Retina (tissue), 1 donor: ENCODE results near the gene PHEX.

Source experiments
- DNase-seq: peaks from one replicate; pipeline ENCODE4 v3.0.0-alpha.2; 2016

The PHEX gene

DNA sequence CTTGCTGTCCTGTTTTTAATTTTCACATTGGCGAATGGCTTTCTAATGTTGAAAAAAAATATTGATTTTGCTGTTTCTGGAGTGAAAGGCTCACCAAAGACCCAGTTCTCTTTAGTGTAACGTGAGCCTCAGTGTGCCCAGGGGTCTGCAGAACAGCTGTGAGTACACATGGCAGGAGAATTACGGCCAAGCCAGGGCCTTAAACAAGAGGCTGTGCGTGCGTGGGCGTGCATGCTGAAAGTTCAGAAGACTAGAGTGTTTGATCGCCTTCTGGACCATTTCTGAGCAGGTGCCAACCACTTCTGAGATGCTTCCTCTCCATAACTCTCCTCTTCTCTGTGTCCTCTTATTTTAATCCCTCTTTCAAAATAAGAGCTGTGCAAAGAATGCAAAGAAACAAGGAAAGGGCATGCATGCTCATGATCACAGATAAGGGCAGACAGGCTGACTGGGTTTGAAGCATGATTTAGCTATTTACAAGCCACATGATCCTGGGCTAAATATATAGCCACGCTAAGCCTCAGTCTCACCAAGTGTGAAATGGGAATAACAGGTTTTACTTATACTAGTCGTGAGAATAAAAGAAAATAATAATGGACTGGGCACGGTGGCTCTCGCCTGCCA, 9.9 kb downstream of the PHEX start:
- DNase-seq: no peak

DNA sequence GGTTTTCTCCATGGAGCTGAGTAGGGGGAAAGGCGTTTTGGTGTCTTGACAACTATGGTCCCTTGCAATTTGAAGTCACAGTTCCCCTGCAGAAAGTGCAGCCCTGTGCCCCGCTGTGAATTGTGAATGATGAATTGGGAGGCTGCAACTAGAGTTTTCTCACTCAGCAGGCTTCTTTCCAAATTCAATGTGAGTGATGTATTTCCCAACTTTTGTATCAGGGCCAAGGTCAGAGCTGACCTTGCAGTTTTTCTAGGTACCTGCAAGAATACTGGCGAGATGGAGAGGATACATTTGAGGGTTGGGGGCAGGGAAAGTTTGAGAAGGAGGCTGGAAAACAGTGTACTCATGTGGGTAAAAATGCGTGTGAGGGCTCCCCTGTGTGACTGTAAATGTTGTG, 11.7 kb downstream of the PHEX start:
- DNase-seq: no peak

DNA sequence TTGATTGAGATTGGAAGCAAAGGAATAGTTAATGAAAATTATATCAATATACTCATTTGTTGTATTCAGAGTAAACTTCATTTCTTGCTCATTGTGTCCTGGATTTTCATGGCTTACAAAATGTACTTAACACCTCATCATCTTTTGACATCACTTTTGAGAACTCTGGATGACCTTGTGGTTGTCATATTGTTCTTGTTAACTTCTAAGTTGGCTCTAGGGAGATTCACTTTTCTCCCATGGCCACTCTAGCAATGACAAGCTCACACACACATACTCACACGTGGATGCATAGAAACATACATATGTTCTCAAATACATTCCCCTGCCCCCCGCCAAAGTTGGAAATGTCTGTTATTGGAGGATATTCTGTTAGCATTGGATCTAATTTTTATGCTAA, 15.3 kb downstream of the PHEX start:
- DNase-seq: no peak

DNA sequence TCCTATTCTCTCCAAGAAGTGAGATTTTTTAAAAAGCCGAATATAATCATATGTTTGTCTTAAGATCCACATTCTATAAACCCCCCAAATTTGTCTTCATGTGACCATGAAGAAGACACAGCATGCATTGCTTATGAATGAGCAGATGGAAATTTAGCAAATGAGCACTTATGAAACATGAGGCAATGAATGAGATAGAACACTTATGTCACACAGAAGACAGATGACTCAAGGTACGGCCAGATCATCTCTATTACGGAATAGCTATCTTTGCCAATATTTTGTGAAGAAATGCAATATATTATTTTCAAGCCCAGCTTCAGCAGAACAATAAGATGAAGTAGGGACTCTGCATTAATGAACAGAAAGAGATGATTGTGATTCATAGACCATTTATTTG, 21.4 kb downstream of the PHEX start:
- no peak for DNase-seq

DNA sequence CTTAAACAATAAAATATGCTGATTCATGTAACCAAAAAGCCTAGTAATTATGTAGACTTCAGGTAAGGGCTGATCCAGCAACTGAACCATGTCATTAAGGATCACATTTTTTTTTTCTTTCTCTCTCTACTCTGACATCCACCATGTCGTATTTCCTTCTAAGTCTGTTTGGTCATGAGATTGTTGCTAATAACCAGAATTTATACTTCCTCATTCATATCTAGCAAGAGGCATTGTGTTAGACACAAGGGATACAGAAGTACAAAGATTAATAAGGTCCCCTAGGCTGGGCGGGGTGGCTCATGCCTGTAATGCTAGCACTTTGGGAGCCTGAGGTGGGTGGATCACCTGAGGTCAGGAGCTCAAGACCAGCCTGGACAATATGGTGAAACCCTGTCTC, 24.1 kb downstream of the PHEX start:
- no peak for DNase-seq

DNA sequence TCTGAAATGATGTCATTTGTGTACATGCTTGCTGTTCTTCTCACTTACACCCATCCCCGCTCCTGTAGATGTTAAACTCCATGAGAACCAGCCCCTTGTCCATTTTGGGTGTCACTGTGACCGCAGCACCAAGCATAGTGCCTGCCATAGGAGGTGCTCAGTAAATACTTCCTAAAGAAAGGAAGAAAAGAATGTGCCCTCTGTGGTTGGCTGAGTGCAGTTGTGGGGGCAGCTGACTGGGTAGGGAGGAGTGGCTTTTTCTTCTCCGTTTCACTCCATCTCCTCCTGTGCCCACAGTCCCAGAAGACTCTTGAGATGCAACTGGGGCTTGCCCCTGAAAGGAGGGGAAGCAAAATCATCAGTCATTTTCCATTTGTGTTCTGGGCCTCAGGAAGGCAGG, 25.5 kb downstream of the PHEX start:
- DNase-seq: no peak

DNA sequence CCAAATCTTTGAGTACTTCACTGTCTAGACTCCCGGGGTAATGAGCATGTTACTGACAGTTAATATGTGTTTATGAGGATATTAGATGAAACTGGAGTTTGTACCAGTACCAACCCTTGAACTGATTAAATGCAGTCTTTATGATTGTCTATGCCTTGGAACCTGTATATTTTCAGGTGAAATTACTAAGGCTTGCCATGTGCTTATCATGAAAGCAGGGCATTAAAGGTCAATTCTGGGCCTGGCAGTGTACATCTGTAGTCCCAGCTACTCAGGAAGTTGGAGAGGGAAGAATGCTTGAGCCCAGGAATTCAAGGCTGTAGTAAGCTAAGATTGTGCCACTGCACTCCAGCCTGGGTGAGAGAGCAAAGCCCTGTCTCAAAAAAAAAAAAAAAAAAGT, 27.6 kb downstream of the PHEX start:
- DNase-seq: no peak

DNA sequence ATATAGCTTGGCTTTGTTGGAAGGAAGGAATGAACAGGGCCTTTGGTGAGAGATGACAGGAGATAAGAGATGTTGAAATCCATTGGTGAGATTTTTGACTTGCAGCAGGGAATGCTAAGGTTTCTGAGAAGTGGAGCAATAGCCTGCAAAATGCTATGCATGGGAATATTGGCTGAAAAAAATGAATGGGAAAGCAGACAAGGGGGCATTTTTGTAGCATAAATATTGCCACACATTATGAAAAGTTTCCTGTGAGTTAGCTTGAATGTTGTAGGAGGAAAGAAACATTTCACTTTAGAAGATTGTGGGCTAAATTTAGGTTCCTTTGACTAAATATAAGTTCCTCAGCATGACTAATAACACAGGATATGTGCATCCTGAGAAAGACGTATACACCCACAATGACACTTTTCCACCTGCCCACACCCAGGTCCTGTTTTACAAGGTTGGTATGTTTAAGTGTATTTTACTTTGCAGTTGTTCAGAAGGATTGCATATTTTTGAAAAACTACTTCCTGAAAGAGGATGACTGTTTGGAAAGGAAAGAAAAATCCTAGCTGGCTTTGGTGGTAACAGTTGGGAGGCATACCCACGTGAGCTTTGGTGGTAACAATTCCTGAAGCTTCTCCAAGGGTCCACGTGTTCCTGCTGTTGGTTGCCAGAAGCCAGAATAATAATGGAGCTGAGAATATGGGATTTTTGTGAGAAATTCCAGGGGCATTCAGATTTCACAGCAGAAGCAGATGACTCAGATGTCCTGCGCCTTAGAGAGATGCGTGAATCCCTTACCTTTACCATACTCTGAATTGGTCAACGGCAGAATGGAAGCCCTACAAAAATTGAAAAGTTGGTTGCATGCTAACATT, 28.5 kb downstream of the PHEX start:
- no peak for DNase-seq

DNA sequence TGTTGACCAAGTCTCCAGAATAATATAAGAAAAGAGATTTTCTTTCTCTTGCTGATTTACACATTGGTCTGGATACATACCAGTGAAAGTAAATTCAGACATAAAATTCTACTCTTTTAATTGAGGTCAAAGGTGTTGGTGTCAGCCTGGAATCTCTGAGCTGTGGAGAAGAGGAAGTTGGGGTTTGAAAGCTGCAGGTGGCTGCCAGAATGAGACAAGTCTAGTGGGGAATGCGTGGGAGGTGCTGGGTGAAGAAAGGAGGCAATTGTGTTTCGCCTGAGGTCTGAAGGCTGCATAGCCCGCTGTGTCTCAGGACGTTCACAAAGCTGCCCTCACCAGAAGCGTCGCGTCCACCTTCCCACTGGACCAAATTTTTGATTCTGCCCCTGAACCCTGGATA, 31.2 kb downstream of the PHEX start:
- DNase-seq: peak; percentile 11

DNA sequence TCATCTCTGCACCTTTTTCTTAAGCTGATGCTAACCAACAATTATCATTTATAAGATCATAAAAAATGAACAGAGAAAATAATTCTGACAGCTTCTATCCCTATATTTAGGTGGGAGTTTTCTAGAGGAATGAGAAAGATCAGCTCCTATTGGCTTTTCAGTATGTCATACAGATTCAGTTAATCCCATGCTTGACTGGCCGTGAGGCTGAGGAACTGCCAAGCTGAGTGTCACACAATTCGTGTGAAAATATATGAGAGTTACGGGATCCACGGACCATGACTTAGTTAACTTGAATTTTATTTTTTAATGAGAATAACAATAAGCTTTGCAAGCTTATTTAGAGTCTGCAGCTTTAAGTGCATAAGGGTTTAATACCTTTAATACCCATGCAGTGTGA, 37.5 kb downstream of the PHEX start:
- no peak for DNase-seq

DNA sequence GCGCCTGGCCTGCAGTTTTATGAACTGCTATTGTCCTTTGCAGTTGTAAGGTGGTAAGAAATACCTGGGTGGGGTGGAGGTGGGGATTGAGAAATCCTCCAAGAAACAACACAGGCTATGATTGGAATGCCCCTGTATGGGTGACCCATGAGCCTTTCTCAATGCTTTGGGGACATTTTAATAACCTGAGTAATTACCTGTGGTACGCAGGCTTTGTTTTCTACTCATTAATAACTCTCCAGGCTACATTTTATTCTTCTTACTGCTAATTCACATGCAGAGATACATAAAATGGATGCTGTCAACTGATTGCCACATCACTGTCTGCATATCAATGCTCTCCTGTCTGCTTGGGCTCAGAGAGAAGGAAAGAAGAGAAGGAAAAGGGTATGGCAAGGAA, 41.8 kb downstream of the PHEX start:
- DNase-seq: no peak

DNA sequence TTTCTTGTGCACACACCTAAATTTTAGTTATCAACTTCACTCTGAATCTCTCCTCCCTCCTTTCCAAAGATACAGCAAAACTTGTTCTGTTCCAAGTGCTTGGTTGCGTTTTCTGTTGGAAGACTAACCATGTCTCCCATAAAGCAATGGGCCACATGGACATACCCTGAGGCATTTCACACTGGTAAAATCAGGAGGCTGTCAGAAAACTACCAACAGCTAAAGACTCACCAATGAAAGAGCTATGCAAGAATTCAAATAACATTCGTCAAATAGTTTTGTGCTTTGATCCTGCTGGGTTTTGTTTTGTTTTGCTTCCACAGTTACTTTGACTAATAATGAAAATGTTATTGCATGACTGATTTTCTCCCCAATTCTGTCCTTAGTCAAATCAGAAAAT, 46.0 kb downstream of the PHEX start:
- DNase-seq: no peak

DNA sequence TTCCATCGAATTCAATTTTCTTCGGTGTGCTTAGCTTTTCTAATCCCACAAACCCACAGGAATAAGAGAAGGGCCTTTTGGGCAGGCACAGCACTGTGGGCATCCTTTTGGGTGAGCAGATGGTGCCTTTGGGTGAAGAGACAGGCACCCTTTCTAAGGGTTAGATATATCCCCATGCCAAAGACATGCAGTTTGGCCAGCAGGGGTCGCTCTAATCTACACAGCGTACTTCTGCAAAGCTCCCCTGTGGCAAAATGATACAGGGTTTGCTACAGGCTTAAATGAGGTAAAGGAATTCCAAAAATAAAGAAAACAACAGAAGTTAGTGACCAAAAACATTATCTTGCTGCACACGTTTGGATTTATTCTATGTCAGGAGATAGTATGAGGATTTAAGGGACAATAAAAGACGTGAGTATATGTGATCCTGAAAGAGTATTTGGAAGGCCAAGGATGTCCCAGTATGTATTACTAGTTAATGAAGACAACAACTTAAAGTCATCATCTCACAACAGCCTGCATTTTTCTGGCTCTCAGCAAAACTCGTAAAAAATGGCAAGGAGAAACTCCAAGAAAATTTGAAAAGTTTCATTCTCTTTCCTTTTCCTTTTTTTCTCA, 49.5 kb downstream of the PHEX start:
- no peak for DNase-seq

DNA sequence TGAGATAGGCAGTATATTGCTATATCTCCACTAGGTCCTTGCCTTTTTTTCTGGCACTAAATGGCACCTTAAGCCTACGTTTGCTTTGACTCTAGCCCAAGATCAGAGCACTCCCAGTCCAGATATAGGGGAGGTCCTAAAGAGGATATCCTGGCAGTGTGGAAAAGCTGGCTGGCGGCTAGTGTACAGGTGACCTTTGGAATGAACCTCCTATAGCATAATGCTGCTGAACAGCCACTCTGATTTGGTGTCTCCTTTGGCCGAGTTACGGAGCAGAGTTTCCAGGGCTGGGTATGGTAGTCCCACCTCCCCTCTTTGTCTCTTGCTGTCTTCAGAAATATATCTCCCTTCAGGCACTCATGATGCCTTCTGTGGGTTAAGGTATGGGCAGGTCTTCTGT, 53.9 kb downstream of the PHEX start:
- DNase-seq: no peak

DNA sequence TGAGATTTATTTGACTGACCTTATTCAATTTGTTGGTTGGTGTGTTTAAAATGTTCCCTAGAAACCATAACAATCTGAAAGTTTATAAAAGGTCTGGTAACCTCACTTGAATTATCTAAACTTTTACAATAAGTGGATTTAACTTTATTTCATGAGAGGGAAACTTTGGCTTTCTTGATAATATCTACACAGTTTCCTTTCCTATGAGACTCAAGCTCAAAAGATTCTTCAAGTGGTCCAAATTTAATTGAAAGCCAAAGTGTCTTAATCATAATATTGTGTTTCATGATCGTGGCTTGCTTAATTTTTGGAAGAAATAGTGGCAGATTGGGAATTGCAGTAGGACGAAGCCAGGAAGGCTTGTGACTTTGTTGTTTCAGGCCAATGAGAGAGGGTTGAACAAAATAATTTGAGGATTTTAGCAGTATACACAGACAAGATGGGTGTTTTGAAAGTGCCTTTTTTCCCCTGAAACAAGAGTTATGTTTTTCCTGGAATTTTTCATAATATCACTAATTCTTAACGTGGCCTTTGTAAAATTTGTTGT, 55.0 kb downstream of the PHEX start:
- no peak for DNase-seq

DNA sequence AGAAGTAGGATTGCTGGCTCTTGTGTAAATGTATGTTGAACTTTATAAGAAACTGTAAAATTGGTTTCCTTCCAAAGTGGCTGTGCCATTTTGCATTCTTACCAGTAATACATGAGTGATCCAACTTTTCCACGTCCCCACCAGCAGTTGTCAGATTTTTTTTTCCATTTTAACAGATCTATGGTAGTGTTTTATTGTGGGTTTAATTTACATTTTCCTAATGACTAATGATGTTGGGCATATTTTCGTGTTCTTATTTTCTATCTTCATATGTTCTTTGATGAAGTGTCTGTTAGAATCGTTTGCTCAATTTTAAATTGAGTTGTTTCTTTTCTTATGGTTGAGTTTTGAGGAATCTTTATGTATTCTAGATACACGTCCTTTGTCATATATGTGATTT, 56.2 kb downstream of the PHEX start:
- no peak for DNase-seq

DNA sequence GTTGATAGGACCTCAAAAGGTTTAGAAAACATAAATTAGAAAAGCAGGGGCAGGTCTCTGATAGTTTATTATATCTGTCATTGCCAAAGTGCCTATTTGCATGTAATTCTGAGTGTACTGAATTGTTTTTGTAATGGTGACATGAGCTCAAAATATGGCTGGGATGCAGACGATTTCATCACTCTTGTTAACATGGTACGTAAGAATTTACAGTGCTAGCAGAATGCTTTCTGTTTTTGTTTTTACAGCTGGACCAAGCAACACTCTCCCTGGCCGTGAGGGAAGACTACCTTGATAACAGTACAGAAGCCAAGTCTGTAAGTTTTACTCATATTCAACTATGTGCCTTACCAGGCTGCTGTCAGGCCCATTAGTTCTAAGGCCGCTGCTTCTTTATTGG, 58.1 kb downstream of the PHEX start:
- DNase-seq: no peak

DNA sequence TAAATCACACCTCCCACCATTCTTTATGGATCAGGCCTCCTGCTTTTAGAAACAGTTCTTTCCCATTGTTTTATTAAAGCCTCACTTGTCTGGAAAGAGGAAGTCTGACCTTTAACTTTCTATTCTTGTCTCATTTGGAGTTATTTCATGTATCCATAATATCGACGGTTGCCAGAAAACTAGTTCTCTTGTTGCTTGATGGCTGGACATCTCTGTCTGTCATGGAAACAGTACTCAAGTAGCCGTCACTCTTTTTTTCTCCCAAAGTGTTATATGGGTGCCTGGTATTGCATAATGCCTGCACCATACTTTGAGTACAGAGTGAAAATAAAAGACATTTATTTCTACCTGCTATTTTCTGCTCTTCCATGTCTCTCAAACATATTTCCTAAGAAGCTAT, 61.4 kb downstream of the PHEX start:
- DNase-seq: no peak

DNA sequence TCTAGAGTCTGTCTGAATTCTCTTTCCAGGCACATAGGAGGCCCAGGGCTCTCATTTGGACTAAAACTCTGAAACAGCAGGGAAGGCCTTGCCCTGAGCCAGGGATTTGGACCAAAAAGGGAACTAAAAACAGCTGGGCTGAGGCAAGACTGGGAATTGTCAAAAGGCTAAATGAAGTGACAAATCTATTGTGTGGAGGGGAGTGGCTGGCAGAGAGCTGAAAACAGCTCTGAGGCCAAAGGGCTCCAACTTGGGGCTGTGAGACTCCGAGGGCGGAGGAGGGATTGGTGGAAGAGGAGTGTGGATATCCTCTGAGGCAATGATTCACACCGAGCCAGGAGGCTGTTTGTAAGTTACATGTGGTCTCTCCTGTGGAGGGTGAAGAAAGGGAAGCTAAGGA, 63.2 kb downstream of the PHEX start:
- DNase-seq: no peak

DNA sequence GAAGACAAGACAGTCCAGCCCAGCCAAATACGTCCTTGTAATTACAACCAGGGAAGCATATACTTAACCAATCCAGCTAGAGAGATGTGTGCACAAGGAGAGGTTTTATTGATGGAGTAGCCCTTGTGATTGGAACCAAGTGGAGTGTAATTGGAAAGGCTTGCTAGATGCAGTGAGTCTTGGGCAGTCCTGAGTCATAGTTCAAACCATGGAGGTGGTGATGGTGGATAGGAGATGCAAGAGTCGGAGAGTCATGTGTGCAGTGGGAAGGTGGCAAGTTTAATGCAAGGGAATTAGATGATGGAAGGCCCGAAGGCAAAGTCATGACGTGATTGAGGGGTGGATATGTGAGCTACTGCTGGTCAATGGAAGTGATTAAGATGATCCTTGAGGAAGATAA, 63.7 kb downstream of the PHEX start:
- no peak for DNase-seq

DNA sequence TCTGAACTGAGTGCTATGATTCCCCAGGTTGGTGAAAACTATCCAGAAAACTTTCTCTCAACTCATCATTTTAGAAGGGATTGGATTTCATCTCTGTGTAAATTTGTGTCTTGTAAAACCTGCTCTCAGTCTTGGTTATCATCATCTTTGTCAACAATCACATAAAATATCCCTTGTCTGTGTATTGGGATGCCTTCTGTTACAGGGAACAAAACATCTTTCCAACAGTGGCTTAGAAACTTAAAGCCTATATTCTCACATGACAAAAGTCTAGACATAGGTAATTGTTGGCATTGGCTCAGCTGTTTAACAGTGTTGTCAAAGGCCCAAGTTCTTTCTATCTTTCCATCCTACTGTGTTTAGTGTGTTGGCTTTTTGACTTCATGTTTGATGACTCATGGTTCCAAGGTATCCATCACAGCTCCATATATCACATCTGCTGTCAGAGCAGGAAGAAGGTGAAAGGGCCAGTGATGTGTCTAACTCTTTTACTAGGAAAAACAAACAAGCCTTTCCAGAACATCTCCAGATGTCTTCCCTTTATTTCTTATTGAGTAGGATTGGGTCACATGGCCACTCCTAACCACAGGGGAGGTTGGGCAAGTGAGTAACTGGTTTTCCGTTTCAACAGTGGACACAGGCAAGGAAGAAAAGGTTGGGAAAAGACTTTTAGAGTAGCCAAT, 65.0 kb downstream of the PHEX start:
- no peak for DNase-seq

DNA sequence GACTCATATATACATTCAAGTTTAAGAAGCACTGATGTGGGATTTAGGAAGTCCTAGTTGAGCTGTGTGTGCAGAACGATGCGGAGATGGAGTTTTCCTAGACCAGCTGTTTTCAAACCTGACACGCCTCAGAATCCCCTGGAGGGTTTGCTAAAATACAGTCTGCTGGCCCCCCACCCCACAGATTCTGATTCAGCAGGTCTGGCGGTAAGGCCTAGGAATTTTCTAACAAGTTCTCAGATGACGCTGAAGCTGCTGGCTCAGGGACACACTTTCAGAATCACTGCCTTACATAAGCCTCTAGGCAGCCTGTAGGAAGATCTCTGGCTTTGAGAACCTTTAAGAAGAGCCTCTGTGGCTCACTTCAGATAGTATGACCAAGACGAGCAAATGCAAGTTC, 73.1 kb downstream of the PHEX start:
- no peak for DNase-seq

DNA sequence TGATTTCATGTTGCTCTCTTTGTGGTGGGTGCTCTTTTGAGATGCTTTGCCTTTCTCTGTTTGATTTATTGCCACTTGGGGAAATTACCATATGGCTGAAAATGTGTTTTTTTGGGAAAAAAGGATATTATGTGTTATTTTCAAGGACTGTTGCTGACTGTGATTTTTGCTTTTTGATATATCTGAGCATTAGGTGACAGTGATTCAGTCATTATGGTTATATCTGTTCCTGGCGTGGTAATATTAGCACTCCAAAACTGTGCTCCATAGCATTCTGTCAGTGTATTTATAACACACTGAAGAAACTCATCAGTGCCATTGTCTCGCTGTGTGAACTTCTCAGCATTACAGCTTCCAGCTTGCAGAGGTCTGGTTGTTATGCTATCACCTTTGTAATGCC, 73.8 kb downstream of the PHEX start:
- no peak for DNase-seq

DNA sequence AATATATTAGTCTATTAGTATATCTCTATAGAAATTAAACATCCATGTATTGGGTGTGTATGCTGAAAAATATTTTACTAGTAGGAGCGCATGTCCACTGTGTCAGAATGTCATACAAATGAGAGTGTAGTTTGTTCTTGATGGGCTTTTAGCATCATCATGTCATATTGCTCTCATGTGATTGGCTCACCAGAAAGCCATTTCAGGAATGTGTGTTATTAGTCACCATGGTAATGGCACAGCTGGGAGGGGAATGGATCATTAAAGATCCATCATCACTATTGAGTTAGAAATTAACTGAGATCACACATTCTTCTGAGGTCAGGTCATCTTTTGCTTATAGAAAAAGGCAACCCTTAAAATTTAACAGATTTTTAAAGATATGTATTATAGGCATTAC, 77.3 kb downstream of the PHEX start:
- no peak for DNase-seq
